Measurements from ENCODE around the gene NLRP6.
"Not testable (repeated sequence)": the region's sequence is repeated elsewhere in the genome, so short reads cannot be mapped to it uniquely, and the experiment has no call there.

Gene NLRP6

DNA sequence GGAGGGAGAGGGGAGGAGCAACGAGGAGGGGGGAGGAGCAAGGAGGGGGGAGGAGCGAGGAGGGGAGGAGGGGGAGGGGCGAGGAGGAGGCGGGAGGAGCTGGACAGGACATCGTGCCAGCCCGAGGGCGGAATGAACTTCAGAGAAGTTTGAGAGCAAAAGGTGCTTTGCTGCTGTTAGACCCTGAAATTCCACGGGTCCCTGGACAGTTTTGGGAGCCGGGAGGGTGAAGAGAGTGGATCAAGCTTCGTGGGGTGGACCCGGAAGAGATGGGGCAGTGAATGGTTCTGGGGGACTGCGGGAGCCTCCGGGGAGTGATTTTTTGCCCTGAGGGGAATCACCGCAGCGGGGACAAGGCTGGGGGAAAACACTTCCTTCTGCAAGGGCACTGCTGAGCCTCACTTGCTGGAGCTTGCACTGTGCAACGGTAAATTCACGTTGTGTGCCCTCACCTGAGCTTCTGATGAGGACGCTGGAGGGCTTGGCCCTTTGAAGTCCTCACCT lies 10.7 kb upstream of the NLRP6 start:
- in situ Hi-C loops (cut with MboI; ENCODE audit: low sequenced_read_pairs, unreplicated experiment) = no loop called here
- TF ChIP-seq, protein P1, sequence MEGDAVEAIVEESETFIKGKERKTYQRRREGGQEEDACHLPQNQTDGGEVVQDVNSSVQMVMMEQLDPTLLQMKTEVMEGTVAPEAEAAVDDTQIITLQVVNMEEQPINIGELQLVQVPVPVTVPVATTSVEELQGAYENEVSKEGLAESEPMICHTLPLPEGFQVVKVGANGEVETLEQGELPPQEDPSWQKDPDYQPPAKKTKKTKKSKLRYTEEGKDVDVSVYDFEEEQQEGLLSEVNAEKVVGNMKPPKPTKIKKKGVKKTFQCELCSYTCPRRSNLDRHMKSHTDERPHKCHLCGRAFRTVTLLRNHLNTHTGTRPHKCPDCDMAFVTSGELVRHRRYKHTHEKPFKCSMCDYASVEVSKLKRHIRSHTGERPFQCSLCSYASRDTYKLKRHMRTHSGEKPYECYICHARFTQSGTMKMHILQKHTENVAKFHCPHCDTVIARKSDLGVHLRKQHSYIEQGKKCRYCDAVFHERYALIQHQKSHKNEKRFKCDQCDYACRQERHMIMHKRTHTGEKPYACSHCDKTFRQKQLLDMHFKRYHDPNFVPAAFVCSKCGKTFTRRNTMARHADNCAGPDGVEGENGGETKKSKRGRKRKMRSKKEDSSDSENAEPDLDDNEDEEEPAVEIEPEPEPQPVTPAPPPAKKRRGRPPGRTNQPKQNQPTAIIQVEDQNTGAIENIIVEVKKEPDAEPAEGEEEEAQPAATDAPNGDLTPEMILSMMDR (IDR thresholded peaks at IDR 0.05; ENCODE audit: borderline replicate concordance, control extremely low read depth, extremely low read depth, insufficient read depth, missing control alignments) = no peak
- DNase-seq (ENCODE audit: low spot score) = peak; percentile 74

DNA sequence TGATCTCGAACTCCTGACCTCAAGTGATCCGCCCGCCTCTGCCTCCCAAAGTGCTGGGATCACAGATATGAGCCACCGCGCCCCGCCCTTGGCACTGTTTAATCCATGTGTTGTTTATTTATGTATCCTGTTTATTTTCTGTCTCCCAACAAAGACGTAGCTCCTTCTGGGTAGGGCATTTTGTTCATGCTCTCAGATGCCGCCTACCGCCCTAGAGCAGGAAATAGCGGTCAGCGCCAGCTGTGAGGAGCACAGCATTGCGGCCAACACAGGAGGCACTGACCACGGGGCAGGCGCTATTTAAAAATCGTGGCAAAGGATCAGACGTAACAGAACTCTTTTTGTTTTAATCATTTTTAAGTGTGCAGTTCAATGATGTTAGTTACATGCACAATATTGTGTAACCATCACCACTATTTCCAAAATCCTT lies 9.5 kb upstream of the NLRP6 start:
- in situ Hi-C loops (cut with MboI; ENCODE audit: low sequenced_read_pairs, unreplicated experiment); DNase-seq (ENCODE audit: low spot score): not testable (repeated sequence)

DNA sequence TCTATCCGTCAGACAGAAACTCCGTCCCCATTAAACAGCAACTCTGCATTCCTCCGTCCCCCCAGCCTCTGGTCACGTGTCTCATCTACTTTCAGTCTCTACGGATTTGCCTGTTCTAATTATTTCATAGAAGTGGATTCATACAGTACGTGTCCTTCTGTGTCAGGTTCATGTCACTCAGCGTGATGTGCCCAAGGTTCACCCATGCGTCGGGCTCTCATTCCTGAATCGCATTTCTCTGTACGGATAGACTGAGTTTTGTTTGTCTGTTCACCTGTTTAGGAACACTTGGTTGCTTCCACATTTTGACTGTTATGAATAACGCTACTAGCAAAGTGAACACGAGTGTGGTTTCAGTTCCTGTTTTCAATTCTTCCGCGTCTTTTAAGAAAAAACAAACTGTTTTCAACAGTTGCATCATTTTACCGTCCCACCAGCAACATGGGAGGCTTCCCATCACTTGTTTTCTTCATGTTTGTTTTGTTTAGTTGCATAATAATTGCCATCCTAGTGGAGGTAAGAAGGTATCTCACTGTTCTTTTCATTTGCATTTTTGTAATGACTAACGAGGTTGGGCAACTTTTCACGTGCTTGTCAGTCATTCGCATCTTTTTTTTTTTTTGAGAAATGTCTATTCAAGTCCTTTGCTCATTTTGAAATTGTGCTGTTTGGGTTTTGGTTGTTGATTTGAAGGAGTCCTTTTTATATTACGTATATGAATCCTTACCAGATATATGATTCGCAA lies 8.9 kb upstream of the NLRP6 start:
- TF ChIP-seq, protein P1 (IDR thresholded peaks at IDR 0.05; ENCODE audit: borderline replicate concordance, control extremely low read depth, extremely low read depth, insufficient read depth, missing control alignments) = no peak
- peak; percentile 74 for DNase-seq (ENCODE audit: low spot score)
- in situ Hi-C loops (cut with MboI; ENCODE audit: low sequenced_read_pairs, unreplicated experiment) = no loop called here

DNA sequence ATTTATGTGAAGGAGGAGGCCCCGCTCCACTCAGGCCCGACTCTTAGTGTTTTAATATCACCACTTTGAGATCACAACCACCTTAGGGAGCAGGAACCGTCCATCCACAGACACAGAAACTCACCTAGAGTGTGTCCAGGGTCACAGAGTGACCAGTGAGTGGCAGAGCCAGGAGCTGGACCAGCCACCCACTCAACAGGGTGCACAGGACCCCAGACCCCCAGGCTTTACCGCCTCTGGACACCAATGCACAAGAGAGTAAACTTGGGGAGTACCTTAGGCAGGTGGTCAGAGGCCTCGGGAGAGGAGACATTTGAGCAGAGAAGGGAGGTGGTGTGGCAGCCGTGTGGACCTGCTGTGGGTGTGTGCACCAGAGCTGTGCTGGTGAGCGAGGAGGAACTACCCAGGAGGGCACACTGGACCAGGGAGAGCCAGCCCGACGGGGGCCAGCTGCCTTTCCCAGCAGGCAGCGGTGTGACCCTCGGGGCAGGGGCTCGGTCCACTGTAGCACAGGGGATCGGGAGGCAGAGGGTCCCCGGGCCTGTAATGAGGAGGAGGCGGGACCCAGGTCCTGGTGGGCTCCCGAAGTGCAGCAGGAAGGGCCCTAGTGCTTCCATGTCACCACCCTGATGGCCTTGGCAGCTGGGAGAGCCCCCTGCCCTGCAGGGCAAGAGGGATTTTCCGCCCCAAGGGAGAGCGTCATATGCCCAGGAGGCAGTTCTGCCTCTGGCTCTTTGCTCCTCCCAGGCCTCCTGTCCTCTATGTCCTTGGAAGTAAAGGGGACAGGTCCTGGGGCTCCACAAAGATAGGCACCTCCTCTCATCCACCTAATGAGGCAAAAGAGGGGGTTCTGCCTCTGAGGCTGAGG lies 7.5 kb upstream of the NLRP6 start:
- in situ Hi-C loops (cut with MboI; ENCODE audit: low sequenced_read_pairs, unreplicated experiment) = no loop called here
- DNase-seq (ENCODE audit: low spot score) = no peak
- TF ChIP-seq, protein P1 (IDR thresholded peaks at IDR 0.05; ENCODE audit: borderline replicate concordance, control extremely low read depth, extremely low read depth, insufficient read depth, missing control alignments) = no peak

DNA sequence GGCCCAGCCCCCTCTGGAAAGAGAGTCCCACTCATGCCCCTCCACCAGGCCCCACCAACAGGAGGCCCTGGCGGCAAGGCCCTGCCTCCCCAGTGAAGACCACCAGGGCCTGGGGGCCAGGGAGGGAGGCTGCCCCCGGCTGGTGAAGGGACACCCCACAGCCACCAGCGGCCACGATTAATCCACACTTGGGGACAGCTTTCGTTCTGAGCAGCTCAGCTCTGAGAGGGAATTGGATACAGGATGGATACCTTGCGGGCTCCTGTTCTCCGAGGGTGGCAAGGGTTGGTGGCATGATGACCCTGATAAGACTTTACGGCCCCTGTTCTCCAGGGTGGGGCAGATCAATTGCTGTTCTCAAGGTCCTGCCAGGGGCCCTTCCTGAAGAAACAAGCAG lies 6.9 kb upstream of the NLRP6 start:
- DNase-seq (ENCODE audit: low spot score) = no peak
- in situ Hi-C loops (cut with MboI; ENCODE audit: low sequenced_read_pairs, unreplicated experiment) = no loop called here
- TF ChIP-seq, protein P1 (IDR thresholded peaks at IDR 0.05; ENCODE audit: borderline replicate concordance, control extremely low read depth, extremely low read depth, insufficient read depth, missing control alignments) = no peak

DNA sequence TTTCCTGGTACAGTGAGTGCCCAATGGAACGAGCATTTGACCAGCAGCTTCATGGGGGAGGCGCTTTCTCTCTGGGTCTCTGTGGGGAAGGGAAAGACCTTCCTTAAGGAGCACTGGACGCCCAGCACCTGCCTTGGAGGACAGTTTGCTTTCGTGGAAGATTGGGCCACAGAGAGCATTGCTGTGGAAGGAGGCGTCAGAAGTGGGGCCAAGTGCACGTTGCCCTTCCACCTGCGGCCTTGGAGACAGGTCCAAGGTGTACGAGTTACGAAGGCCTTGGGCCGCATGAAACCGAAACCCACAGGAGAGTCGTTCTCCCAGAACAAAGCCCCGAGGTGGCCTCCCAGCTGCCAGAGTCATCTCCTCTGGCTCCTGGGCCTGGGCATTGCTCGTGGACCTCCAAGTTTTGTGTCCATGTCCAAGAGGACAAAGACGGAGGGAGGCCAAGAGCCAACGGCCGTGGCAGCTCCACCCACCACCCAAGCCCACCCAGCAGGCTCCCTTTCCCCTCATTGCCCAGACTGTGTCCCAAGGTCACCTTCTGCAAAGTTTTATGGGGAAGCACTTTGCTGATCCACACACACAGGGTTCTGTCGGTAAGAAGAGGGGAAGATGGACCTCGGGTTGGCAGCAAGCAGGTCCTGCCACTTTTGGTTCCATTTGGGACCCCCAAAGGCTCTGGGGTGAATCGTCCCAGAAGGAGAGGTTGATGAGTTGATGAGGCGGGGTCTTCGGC lies 5.8 kb upstream of the NLRP6 start:
- in situ Hi-C loops (cut with MboI; ENCODE audit: low sequenced_read_pairs, unreplicated experiment) = no loop called here
- no peak for DNase-seq (ENCODE audit: low spot score)
- TF ChIP-seq, protein P1 (IDR thresholded peaks at IDR 0.05; ENCODE audit: borderline replicate concordance, control extremely low read depth, extremely low read depth, insufficient read depth, missing control alignments) = no peak

All from GM13976 (cell line).